Body of pancreas (tissue), 4 donors: ENCODE measurements around the gene HNRNPA0. TPM values are rescaled to one million over a fixed set of nuclear protein-coding genes. Genes with fewer than 3 reads are reported as not detected.

Experiments used
- ATAC-seq: fragments of 150-250 bp; one replicate; pipeline ENCODE4 v1.9.1; 2016
- DNase-seq, 4 donors: peaks; one replicate each; pipeline ENCODE4 v3.0.0-alpha.2; 2019
- H3K27ac ChIP-seq, 4 donors: fragments of 200-600 bp; sonication (generic); 1 replicate in 3 of 4; 2 replicates in 1 of 4; pipeline versions ENCODE4 v1.5.1 to v1.6.1; 2016 to 2019; ENCODE audit warnings: mild to moderate bottlenecking in 1 of 4, mixed read lengths in 1 of 4, moderate library complexity in 1 of 4
- H3K27me3 ChIP-seq, 2 donors: fragments of 200-600 bp; sonication (generic); one replicate each; pipeline ENCODE4 v1.6.0; 2016; ENCODE audit warnings: mild to moderate bottlenecking in 1 of 2
- H3K36me3 ChIP-seq, 2 donors: fragments of 200-600 bp; sonication (generic); replicated peaks in 1 of 2; 2 replicates each; pipeline ENCODE4 v1.5.1; 2016; ENCODE audit warnings: low read depth in 2 of 2; ENCODE audit not compliant: insufficient read depth in 1 of 2
- H3K4me1 ChIP-seq: fragments of 200-600 bp; sonication (generic); one replicate; pipeline ENCODE4 v1.6.0; 2016
- H3K4me3 ChIP-seq, 2 donors: fragments of 200-600 bp; sonication (generic); 1 replicate in 1 of 2; 2 replicates in 1 of 2; pipeline ENCODE4 v1.5.1; 2016 to 2019
- H3K9me3 ChIP-seq, 3 donors: fragments of 200-600 bp; sonication (generic); 1 replicate in 2 of 3; 2 replicates in 1 of 3; pipeline ENCODE4 v1.5.1; 2016
- CTCF ChIP-seq, 7 experiments: fragments of 450-650 bp in 4 of 7; fragments of 200-600 bp in 3 of 7; sonication (generic) in 3 of 7; IDR thresholded peaks; one replicate each; pipeline ENCODE4 v1.5.1; 2016 to 2019; ENCODE audit warnings: antibody characterized with exemption in 7 of 7
- POLR2A ChIP-seq, 3 donors: fragments of 450-650 bp; IDR thresholded peaks; one replicate each; pipeline ENCODE4 v1.6.1; 2016; ENCODE audit warnings: antibody characterized with exemption in 3 of 3, mild to moderate bottlenecking in 2 of 3
- WGBS, 2 donors: methylation state at CpG; one replicate each; pipeline ENCODE4 v1.1.5; 2017; 5-methylcytosine and 5-hydroxymethylcytosine counted together
- intact Hi-C: fragments of 100-400 bp; cut with DNase I; formaldehyde crosslinking; loops from one replicate; pipeline ENCODE4 v1.15.1; 2023
- total RNA-seq, 2 donors: library from RNA; depleted of rRNA; stranded (reverse); fragments of >200 nt; gene quantifications; one replicate each; pipeline ENCODE4 v1.1.0, GENCODE V29; 2016

The HNRNPA0 gene
- total RNA-seq, 2 donors from 2014 or later: 7.3 TPM

GRCh38 chr5:137710086-137710485 is 44.1 kb downstream of the HNRNPA0 start:
- H3K4me3 ChIP-seq: no peak overlapping the region
- H3K27me3 ChIP-seq: no peaks in the 10 kb centered on the region
- TF ChIP-seq POLR2A (IDR thresholded peaks at IDR 0.05): no peak
- TF ChIP-seq CTCF (IDR thresholded peaks at IDR 0.05): no peak
- no peaks in the 10 kb centered on the region for H3K9me3 ChIP-seq
- no peaks in the 10 kb centered on the region for H3K36me3 ChIP-seq
- H3K27ac ChIP-seq: no peak overlapping the region
- no peak for ATAC-seq
- H3K4me1 ChIP-seq: peaks cover 11% of the 10 kb centered on the region
- DNase-seq: no peak
- intact Hi-C loops: no loop called here
- WGBS, 2 donors: 95 to 96% methylated on average over 5 of the region's 5 CpGs

DNA sequence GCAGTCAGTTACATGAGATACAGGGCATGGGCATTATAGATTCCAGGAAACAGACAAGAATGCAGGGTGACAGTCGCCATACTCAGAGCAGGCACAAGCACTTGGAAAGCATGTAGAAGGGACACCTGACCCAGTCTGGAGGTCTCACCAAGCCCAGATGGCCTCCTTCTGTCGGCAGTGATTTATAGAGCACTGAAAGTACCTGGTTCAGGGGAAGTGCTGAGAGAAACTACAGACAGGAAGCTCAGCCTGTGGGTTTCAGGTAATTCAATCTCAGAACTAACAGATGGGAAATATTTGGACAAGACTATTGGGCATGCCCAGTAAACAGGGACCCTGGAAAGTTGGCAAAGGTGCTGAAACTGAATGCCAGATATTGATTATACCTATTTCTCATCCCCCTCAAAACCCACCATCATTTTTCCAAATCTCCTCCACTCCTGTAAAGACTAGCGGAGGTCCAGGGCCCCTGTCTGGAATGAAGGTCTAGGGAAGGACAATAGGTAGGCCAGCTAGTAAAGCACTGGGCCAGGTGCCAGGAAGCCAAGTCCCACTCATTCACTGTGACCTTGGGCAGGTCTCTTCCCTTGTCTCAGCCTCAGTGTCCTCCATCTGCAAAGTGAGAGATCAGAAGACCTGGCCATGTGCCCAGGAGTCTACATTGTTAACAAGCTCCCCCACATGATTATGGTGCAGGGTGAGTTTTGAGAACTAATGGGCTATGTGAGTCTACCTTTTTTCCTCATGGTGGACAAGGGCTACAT is 45.2 kb downstream of the HNRNPA0 start:
- TF ChIP-seq CTCF (IDR thresholded peaks at IDR 0.05) (no peak), POLR2A (IDR thresholded peaks at IDR 0.05) (no peak)
- intact Hi-C loops: no loop called here
- 74 to 82% methylated on average over 3 of the region's 3 CpGs for WGBS, 2 donors
- Histone ChIP-seq H3K36me3 (no peaks in the 10 kb centered on the region), H3K9me3 (no peaks in the 10 kb centered on the region), H3K27me3 (no peaks in the 10 kb centered on the region), H3K27ac (no peak overlapping the region), H3K4me1 (peaks cover 11% of the 10 kb centered on the region), H3K4me3 (no peak overlapping the region)
- DNase-seq (peak in 3 of 4 donors; percentile 15 to 36 (median 27)), ATAC-seq (no peak)

DNA sequence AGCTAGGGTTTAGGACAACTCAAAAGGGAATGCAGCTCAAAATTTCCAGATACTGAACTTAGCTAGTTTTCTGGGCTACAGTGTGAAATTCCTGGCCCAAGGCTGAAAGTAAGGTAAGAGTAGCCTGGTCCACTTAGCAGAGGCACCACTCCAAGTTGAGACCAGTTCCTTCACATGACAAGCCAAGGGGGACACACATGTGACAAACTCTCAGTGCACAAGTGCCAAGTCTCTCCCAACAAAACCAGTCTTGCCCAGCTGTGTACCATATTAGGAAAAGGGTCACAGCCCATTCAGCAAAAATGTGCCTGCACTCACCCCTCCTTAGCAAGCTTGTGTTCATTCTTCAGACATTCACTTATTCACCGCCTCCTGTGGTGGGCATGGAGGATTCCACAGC is 46.1 kb downstream of the HNRNPA0 start:
- Histone ChIP-seq H3K4me1 (peaks cover 11% of the 10 kb centered on the region), H3K27ac (no peak overlapping the region), H3K36me3 (no peaks in the 10 kb centered on the region), H3K9me3 (no peaks in the 10 kb centered on the region), H3K4me3 (no peak overlapping the region), H3K27me3 (no peaks in the 10 kb centered on the region)
- no peak for ATAC-seq
- intact Hi-C loops: no loop called here
- 100% methylated on average over 1 of the region's 1 CpG for WGBS, 2 donors
- no peak for TF ChIP-seq POLR2A (IDR thresholded peaks at IDR 0.05)
- no peak for TF ChIP-seq CTCF (IDR thresholded peaks at IDR 0.05)
- DNase-seq: no peak

DNA sequence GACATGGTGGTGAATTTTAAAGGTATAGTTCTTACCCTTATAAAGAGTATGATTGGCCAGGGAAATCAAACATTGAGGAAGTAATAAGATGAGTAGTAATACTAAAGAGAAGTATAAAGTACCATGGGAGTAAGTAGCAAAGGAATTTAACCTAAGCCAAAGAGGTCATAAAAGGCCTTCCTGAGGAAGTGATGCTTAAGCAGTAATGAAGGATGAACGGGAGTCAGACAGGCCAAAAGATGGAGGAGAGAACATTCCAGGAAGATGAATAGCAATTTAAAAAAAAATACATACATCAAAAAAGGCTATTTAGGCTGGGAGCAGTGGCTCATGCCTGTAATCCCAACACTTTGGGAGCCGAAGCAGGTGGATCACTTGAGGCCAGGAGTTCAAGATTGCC is 47.3 kb downstream of the HNRNPA0 start:
- intact Hi-C loops: no loop called here
- ATAC-seq (no peak), DNase-seq (no peak)
- no peaks in the 10 kb centered on the region for H3K27me3 ChIP-seq
- no peak overlapping the region for H3K4me3 ChIP-seq
- H3K4me1 ChIP-seq: peaks cover 11% of the 10 kb centered on the region
- no peaks in the 10 kb centered on the region for H3K36me3 ChIP-seq
- H3K27ac ChIP-seq: no peak overlapping the region
- H3K9me3 ChIP-seq: no peaks in the 10 kb centered on the region
- TF ChIP-seq CTCF (IDR thresholded peaks at IDR 0.05) (no peak), POLR2A (IDR thresholded peaks at IDR 0.05) (no peak)
- 78 to 84% methylated on average over 2 of the region's 2 CpGs for WGBS, 2 donors

- Histone ChIP-seq H3K4me1 (peaks cover 11% of the 10 kb centered on the region), H3K36me3 (no peaks in the 10 kb centered on the region), H3K27ac (no peak overlapping the region), H3K4me3 (no peak overlapping the region), H3K27me3 (no peaks in the 10 kb centered on the region), H3K9me3 (no peaks in the 10 kb centered on the region)
- TF ChIP-seq POLR2A (IDR thresholded peaks at IDR 0.05) (no peak), CTCF (IDR thresholded peaks at IDR 0.05) (no peak)
- no peak for ATAC-seq
- DNase-seq: no peak
- intact Hi-C loops: no loop called here
These were observed 49.1 kb downstream of the HNRNPA0 start for GRCh38 chr5:137705106-137705505.
